ENCODE measurements around the gene F13A1.

The F13A1 gene

GRCh38 chr6:6319952-6320811 lies at the start of gene F13A1:
Gene F13A1 (minus strand): TSS chr6:6320662. CDS start chr6:6318664, 1,998 bp downstream.
- H3K9ac ChIP-seq (ENCODE audit: low read length) = peak within 1 kb of the TSS; percentile 8; the same call in 1 of the 2 replicates

GRCh38 chr6:6368684-6369052 lies 48.2 kb upstream of the F13A1 start:
- Histone ChIP-seq H3K9ac (ENCODE audit: low read length) (no peak overlapping the region), H2AFZ (ENCODE audit: low read depth, low read length, severe bottlenecking) (no peak overlapping the region), H3K9me3 (ENCODE audit: insufficient read depth, low read length) (no peaks in the 10 kb centered on the region), H3F3A (ENCODE audit: insufficient read depth) (no peaks in the 10 kb centered on the region), H3K4me2 (ENCODE audit: low read depth, low read length, poor library complexity, severe bottlenecking) (no peak overlapping the region), H3K4me3 (ENCODE audit: insufficient read depth, low read length, poor library complexity, severe bottlenecking) (no peak overlapping the region), H3K36me3 (ENCODE audit: low read length) (no peaks in the 10 kb centered on the region), H3K79me2 (ENCODE audit: insufficient read depth, low read length) (no peaks in the 10 kb centered on the region), H4K20me1 (ENCODE audit: low read depth, low read length) (no peaks in the 10 kb centered on the region), H3K27me3 (ENCODE audit: low read length) (no peaks in the 10 kb centered on the region), H3K9me2 (replicated peaks; ENCODE audit: insufficient read depth, low read length) (no peaks in the 10 kb centered on the region), H3K27ac (ENCODE audit: low read depth, low read length) (no peak overlapping the region)
- TF ChIP-seq EZH2phosphoT487 (conservative IDR thresholded peaks at IDR 0.05; ENCODE audit: low read length) = no peak

More at GRCh38 chr6:6319952-6320811, at the start of gene F13A1:
- no peaks in the 10 kb centered on the region for H3K79me2 ChIP-seq (ENCODE audit: insufficient read depth, low read length)
- no peaks in the 10 kb centered on the region for H3K36me3 ChIP-seq (ENCODE audit: low read length)
- no peak for TF ChIP-seq CTCF (IDR thresholded peaks at IDR 0.05; ENCODE audit: insufficient read depth, low read length, poor library complexity, severe bottlenecking)
- no peaks in the 10 kb centered on the region for H3K9me3 ChIP-seq (ENCODE audit: insufficient read depth, low read length)
- H3K27me3 ChIP-seq (ENCODE audit: low read length) = no peaks in the 10 kb centered on the region
- H3K27ac ChIP-seq (ENCODE audit: low read depth, low read length) = no peak within 1 kb of the TSS
- H3F3A ChIP-seq (ENCODE audit: insufficient read depth) = no peaks in the 10 kb centered on the region
- H3K4me3 ChIP-seq (ENCODE audit: insufficient read depth, low read length, poor library complexity, severe bottlenecking) = no peak within 1 kb of the TSS
- peak within 1 kb of the TSS; percentile 35 for H3K4me2 ChIP-seq (ENCODE audit: low read depth, low read length, poor library complexity, severe bottlenecking)
- no peaks in the 10 kb centered on the region for H4K20me1 ChIP-seq (ENCODE audit: low read depth, low read length)
- H2AFZ ChIP-seq (ENCODE audit: low read depth, low read length, severe bottlenecking) = peak within 1 kb of the TSS; percentile 3
- H3K9me2 ChIP-seq (replicated peaks; ENCODE audit: insufficient read depth, low read length) = no peaks in the 10 kb centered on the region

DNA sequence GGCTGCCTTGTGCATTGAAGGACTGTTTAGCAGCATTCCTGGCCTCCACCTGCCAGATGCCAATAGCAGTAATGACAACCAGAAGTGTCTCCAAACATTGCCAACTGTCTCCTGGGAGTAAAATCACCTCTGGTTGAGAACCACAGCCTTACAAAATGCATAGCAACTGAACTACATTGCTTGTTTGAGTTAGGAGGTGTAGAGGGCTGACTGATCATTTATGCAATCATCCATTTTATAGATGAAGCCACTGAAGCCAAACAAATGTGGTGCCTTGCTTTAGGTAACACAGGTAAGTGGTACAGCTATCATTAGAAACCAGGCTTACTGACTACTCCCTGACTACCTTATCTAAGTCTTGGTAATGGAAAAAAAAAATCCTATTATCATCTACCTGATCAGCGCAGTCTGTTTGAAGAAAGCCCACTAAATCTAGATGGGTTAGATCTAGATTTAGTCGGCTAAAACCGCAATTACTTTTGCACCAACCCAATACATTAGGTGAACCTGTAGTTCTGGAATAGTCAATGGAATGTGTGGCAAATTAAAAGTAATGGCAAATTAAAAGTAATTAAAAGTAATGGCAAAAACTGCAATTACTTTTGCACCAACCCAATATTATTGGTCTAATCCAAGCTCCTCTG lies 47.7 kb upstream of the F13A1 start:
- Histone ChIP-seq H3K36me3 (ENCODE audit: low read length) (no peaks in the 10 kb centered on the region), H3K27me3 (ENCODE audit: low read length) (no peaks in the 10 kb centered on the region), H3K4me3 (ENCODE audit: insufficient read depth, low read length, poor library complexity, severe bottlenecking) (no peak overlapping the region), H3K9me3 (ENCODE audit: insufficient read depth, low read length) (no peaks in the 10 kb centered on the region), H3K9ac (ENCODE audit: low read length) (no peak overlapping the region), H3K79me2 (ENCODE audit: insufficient read depth, low read length) (no peaks in the 10 kb centered on the region), H3K9me2 (replicated peaks; ENCODE audit: insufficient read depth, low read length) (no peaks in the 10 kb centered on the region), H3K4me2 (ENCODE audit: low read depth, low read length, poor library complexity, severe bottlenecking) (no peak overlapping the region), H3K27ac (ENCODE audit: low read depth, low read length) (no peak overlapping the region), H3F3A (ENCODE audit: insufficient read depth) (no peaks in the 10 kb centered on the region), H2AFZ (ENCODE audit: low read depth, low read length, severe bottlenecking) (no peak overlapping the region), H4K20me1 (ENCODE audit: low read depth, low read length) (no peaks in the 10 kb centered on the region)
- TF ChIP-seq EZH2phosphoT487 (conservative IDR thresholded peaks at IDR 0.05; ENCODE audit: low read length) (no peak), CTCF (IDR thresholded peaks at IDR 0.05; ENCODE audit: insufficient read depth, low read length, poor library complexity, severe bottlenecking) (no peak)

DNA sequence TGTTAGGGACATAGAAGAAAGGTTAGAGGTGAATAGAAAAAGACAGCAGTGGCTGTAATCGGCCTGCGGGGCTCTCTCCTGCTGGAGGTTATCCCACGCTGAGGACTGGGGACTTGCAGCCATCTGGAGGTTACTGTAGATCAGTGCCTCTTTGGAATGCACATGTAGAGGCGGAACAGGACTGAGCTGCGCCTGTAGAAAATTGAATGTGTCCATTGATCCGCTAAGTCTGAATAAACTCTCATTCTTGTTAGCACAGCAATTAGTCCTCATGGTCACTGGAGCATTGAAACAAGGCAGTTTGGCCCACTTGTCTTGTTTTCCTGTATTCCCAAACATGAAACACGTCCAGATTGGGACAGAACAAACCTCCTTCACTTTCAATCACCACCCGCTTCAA lies 46.3 kb upstream of the F13A1 start:
- H3K27ac ChIP-seq (ENCODE audit: low read depth, low read length) = no peak overlapping the region
- no peaks in the 10 kb centered on the region for H3K36me3 ChIP-seq (ENCODE audit: low read length)
- no peak overlapping the region for H3K9ac ChIP-seq (ENCODE audit: low read length)
- no peaks in the 10 kb centered on the region for H3K9me2 ChIP-seq (replicated peaks; ENCODE audit: insufficient read depth, low read length)
- no peaks in the 10 kb centered on the region for H3K27me3 ChIP-seq (ENCODE audit: low read length)
- H4K20me1 ChIP-seq (ENCODE audit: low read depth, low read length) = no peaks in the 10 kb centered on the region
- no peak overlapping the region for H3K4me2 ChIP-seq (ENCODE audit: low read depth, low read length, poor library complexity, severe bottlenecking)
- H2AFZ ChIP-seq (ENCODE audit: low read depth, low read length, severe bottlenecking) = no peak overlapping the region
- TF ChIP-seq CTCF (IDR thresholded peaks at IDR 0.05; ENCODE audit: insufficient read depth, low read length, poor library complexity, severe bottlenecking) = no peak
- TF ChIP-seq EZH2phosphoT487 (conservative IDR thresholded peaks at IDR 0.05; ENCODE audit: low read length) = no peak
- no peaks in the 10 kb centered on the region for H3K79me2 ChIP-seq (ENCODE audit: insufficient read depth, low read length)
- no peaks in the 10 kb centered on the region for H3K9me3 ChIP-seq (ENCODE audit: insufficient read depth, low read length)
- no peaks in the 10 kb centered on the region for H3F3A ChIP-seq (ENCODE audit: insufficient read depth)
- no peak overlapping the region for H3K4me3 ChIP-seq (ENCODE audit: insufficient read depth, low read length, poor library complexity, severe bottlenecking)
